Dermis microvascular lymphatic vessel endothelial cell (primary cell): Measurements from ENCODE around the gene EIF3L. TPM values are rescaled to one million over a fixed set of nuclear protein-coding genes. Genes with fewer than 3 reads are reported as not detected.
A peak's percentile ranks its signal among the peaks of the same experiment; 100 is the strongest.
"Not testable (repeated sequence)": the region's sequence is repeated elsewhere in the genome, so short reads cannot be mapped to it uniquely, and the experiment has no call there.

Experiments used
- DNase-seq, 2 donors: peaks; one replicate each; pipeline versions ENCODE4 v3.0.0 to v3.0.0-alpha.2; 2010; ENCODE audit warnings: low read depth in 2 of 2
- total RNA-seq: library from RNA; depleted of rRNA; stranded (reverse); fragments of >200 nt; gene quantifications from 2 replicates; pipeline ENCODE4 v1.2.1, GENCODE V29; 2014

EIF3L gene
- 290 and 470 TPM in 2 replicates for total RNA-seq

GRCh38 chr22:37849089-37849751 lies at the start of gene EIF3L:
Gene EIF3L (plus strand): TSS chr22:37849419. CDS start chr22:37849450, 31 bp downstream.
- peak; percentile 76 to 92 for DNase-seq

- not testable (repeated sequence) for DNase-seq
Observed at GRCh38 chr22:37799979-37800378, 49.2 kb upstream of the EIF3L start.

- DNase-seq: no peak
Observed at GRCh38 chr22:37801946-37802309, 47.3 kb upstream of the EIF3L start.

GRCh38 chr22:37802310-37803194 lies 46.7 kb upstream of the EIF3L start:
- DNase-seq: peak in 1 of 2 donors; percentile 53

DNA sequence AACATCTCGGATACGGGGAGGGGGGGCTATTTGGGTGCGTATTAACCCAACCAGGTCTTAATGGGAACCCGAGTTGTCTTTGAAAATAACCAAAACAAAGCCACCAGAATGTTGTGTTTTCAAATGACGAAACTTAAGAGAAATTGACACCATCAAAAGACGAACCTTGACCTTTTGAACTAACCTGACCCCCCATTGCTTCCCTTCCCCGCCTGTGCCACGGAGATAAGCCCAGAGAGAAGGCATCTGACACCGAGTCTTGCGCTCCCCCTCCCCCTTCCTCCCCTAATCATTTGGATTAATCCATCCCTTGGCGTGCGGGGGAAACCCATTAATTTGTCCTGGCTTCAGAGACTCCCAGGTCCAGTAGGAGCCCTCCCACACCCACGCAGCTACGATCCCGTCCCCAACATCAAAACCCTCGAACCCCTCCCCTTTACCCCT lies 46.0 kb upstream of the EIF3L start:
- DNase-seq: no peak

GRCh38 chr22:37803639-37804351 lies 45.4 kb upstream of the EIF3L start:
- no peak for DNase-seq

GRCh38 chr22:37804352-37804880 lies 44.8 kb upstream of the EIF3L start:
- no peak for DNase-seq

GRCh38 chr22:37804881-37805809 lies 44.1 kb upstream of the EIF3L start:
- DNase-seq: peak; percentile 61 to 88

DNA sequence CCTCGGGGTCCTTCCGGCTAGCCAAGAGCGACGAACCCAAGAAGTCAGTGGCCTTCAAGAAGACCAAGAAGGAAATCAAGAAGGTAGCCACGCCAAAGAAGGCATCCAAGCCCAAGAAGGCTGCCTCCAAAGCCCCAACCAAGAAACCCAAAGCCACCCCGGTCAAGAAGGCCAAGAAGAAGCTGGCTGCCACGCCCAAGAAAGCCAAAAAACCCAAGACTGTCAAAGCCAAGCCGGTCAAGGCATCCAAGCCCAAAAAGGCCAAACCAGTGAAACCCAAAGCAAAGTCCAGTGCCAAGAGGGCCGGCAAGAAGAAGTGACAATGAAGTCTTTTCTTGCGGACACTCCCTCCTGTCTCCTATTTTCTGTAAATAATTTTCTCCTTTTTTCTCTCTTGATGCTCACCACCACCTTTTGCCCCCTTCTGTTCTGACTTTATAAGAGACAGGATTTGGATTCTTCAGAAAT lies 43.4 kb upstream of the EIF3L start:
- DNase-seq: no peak

- peak in 1 of 2 donors; percentile 36 for DNase-seq
Observed at GRCh38 chr22:37806409-37807333, 42.5 kb upstream of the EIF3L start.

DNA sequence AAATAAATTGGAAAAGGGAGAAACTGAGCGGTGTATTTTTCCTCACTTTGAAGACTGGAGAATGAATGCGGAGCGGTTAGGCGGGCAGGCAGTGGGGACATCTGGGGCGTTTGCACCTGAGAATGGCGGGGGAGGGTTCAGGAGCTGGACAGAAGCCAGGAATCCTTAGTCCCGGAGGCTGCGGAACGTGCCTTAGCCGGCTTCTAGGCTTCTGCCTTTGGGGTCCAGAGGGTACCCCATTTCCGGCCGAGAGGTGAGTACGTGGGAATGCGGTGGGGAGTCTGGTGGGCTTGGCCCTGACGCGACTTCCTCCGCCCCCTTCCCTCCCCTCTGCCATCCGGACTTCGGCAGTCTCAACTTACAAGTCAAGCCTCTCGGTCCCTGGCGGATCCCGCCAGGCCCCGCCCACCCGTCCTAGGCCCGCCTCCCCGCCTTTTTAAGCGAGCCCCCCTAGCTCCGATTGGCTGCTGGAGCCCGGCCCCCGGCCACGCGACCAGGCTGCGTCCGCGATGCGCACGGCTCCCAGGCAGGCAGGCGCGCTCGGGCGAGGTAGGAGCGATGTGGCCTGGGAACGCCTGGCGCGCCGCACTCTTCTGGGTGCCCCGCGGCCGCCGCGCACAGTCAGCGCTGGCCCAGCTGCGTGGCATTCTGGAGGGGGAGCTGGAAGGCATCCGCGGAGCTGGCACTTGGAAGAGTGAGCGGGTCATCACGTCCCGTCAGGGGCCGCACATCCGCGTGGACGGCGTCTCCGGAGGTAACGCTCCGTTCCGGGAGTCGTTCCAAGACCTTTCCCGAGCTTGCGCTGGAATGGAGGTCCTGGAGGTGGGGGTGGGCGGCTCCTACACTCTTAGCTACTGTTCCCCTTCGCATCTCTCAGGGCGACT lies 41.6 kb upstream of the EIF3L start, which contains the start of gene GCAT:
Gene GCAT, plus strand, starts transcription at position 525 of the 884 bp plus-strand sequence. Its CDS starts 34 bp downstream, at position 559.
- peak; percentile 80 to 98 for DNase-seq

GRCh38 chr22:37808294-37808657 lies 40.9 kb upstream of the EIF3L start:
- DNase-seq: no peak

- DNase-seq: no peak
Observed at GRCh38 chr22:37809672-37810333, 39.4 kb upstream of the EIF3L start.

DNA sequence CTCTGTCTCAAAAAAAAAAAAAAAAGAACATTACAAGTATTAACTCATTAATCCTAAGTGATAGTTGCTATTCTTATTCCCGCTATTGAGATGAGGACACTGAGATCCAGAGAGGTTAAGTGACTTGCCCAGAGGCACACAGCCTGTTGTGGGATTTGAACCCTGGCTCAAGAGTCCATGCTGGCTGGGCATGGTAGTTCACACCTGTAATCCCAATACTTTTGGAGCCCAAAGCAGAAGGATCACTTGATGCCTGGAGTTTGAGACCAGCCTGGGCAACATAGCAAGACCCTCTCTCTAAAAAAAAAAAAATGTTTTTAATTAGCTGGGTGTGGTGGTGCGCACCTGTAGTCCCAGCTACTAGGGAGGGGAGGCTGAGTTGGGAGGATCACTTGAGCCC lies 37.4 kb upstream of the EIF3L start:
- no peak for DNase-seq

- no peak for DNase-seq
Observed at GRCh38 chr22:37812869-37813678, 36.1 kb upstream of the EIF3L start.

GRCh38 chr22:37815593-37815992 lies 33.6 kb upstream of the EIF3L start:
- DNase-seq: no peak
